ENCODE measurements around the gene MEI1. TPM values are rescaled to one million over a fixed set of nuclear protein-coding genes. Genes with fewer than 3 reads are reported as not detected.
"Not testable (repeated sequence)": the region's sequence is repeated elsewhere in the genome, so short reads cannot be mapped to it uniquely, and the experiment has no call there.

The MEI1 gene
- total and polyA plus RNA-seq, 2 experiments from 2014 or later, result 0.18 TPM; not detected in 1

DNA sequence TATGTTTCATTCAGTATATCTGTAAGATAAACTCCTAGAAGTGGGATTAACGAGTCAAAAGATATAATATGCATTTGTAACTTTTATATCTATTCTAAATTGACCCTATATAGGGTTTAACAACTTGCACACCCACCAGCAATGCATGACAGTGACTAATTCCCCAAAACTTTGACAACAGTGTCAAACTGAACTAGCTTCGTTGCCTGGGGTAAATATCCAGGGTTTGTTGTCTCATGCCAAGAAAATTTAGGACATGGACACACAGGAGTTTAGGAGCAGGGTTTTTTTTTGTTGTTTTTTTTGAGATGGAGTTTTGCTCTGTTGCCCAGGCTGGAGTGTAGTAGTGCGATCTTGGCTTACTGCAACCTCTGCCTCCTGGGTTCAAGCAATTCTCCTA lies 15.7 kb upstream of the MEI1 start:
- peaks cover 9% of the 10 kb centered on the region for H3K4me1 ChIP-seq (ENCODE audit: insufficient read depth)
- H4K20me1 ChIP-seq (ENCODE audit: insufficient read depth, poor library complexity, severe bottlenecking), result no peaks in the 10 kb centered on the region
- no peak overlapping the region for H3K27ac ChIP-seq

GRCh38 chr22:41684194-41684593 lies 15.1 kb upstream of the MEI1 start:
- Histone ChIP-seq H3K27ac (no peak overlapping the region), H3K4me3 (no peak overlapping the region), H4K20me1 (ENCODE audit: insufficient read depth, poor library complexity, severe bottlenecking) (no peaks in the 10 kb centered on the region), H3K4me1 (ENCODE audit: insufficient read depth) (peaks cover 9% of the 10 kb centered on the region), H3K4me2 (no peak overlapping the region), H3K79me2 (peaks cover 87% of the 10 kb centered on the region), H3K9me3 (ENCODE audit: low read depth) (no peaks in the 10 kb centered on the region), H3K9me2 (replicated peaks; ENCODE audit: insufficient read depth) (no peaks in the 10 kb centered on the region), H3K36me3 (replicated peaks; ENCODE audit: insufficient read depth, low read depth) (no peaks in the 10 kb centered on the region), H3K27me3 (no peaks in the 10 kb centered on the region), H2AFZ (no peak overlapping the region)
- TF ChIP-seq, protein P1, sequence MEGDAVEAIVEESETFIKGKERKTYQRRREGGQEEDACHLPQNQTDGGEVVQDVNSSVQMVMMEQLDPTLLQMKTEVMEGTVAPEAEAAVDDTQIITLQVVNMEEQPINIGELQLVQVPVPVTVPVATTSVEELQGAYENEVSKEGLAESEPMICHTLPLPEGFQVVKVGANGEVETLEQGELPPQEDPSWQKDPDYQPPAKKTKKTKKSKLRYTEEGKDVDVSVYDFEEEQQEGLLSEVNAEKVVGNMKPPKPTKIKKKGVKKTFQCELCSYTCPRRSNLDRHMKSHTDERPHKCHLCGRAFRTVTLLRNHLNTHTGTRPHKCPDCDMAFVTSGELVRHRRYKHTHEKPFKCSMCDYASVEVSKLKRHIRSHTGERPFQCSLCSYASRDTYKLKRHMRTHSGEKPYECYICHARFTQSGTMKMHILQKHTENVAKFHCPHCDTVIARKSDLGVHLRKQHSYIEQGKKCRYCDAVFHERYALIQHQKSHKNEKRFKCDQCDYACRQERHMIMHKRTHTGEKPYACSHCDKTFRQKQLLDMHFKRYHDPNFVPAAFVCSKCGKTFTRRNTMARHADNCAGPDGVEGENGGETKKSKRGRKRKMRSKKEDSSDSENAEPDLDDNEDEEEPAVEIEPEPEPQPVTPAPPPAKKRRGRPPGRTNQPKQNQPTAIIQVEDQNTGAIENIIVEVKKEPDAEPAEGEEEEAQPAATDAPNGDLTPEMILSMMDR (IDR thresholded peaks at IDR 0.05; ENCODE audit: poor library complexity), result no peak
- no peak for TF ChIP-seq EZH2phosphoT487 (IDR thresholded peaks at IDR 0.05; ENCODE audit: low read depth, severe bottlenecking, unreplicated experiment)
- TF ChIP-seq EZH2 (IDR thresholded peaks at IDR 0.05; ENCODE audit: borderline replicate concordance), result no peak
- 91% methylated on average over 4 of the region's 4 CpGs for WGBS (ENCODE audit: low lambda C conversion rate, missing lambda C conversion rate)
- no peak for DNase-seq (ENCODE audit: low spot score)

More for the DNA sequence above, 15.7 kb upstream of the MEI1 start:
- no peak for DNase-seq (ENCODE audit: low spot score)
- Histone ChIP-seq H3K79me2 (peaks cover 93% of the 10 kb centered on the region), H3K9me3 (ENCODE audit: low read depth) (no peaks in the 10 kb centered on the region), H3K36me3 (replicated peaks; ENCODE audit: insufficient read depth, low read depth) (no peaks in the 10 kb centered on the region), H3K27me3 (no peaks in the 10 kb centered on the region), H3K4me3 (no peak overlapping the region), H2AFZ (no peak overlapping the region), H3K9me2 (replicated peaks; ENCODE audit: insufficient read depth) (no peaks in the 10 kb centered on the region), H3K4me2 (no peak overlapping the region)
- no peak for TF ChIP-seq EZH2phosphoT487 (IDR thresholded peaks at IDR 0.05; ENCODE audit: low read depth, severe bottlenecking, unreplicated experiment)
- TF ChIP-seq EZH2 (IDR thresholded peaks at IDR 0.05; ENCODE audit: borderline replicate concordance), result no peak
- TF ChIP-seq, protein P1 (IDR thresholded peaks at IDR 0.05; ENCODE audit: poor library complexity), result no peak
- WGBS (ENCODE audit: low lambda C conversion rate, missing lambda C conversion rate), result 91% methylated on average over 3 of the region's 3 CpGs

DNA sequence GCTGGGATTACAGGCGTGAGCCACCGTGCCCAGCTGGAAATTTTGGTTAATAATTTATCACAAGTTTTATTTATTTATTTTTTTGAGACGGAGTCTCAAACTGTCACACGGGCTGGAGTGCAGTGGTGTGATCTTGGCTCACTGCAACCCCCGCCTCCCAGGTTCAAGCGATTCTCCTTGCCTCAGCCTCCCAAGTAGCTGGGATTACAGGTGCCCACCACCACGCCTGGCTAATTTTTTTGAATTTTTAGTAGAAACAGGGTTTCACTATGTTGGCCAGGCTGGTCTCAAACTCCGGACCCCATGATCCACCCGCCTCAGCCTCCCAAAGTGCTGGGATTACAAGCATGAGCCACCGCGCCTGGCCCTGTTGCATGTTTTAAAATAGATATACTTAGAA lies 12.4 kb upstream of the MEI1 start:
- not testable (repeated sequence) for H3K36me3 ChIP-seq (replicated peaks; ENCODE audit: insufficient read depth, low read depth); H3K4me1 ChIP-seq (ENCODE audit: insufficient read depth); H3K9me3 ChIP-seq (ENCODE audit: low read depth); H4K20me1 ChIP-seq (ENCODE audit: insufficient read depth, poor library complexity, severe bottlenecking); H3K27ac ChIP-seq; H3K9me2 ChIP-seq (replicated peaks; ENCODE audit: insufficient read depth); H2AFZ ChIP-seq; H3K27me3 ChIP-seq; DNase-seq (ENCODE audit: low spot score)
- 95% methylated on average over 11 of the region's 11 CpGs for WGBS (ENCODE audit: low lambda C conversion rate, missing lambda C conversion rate)
- Histone ChIP-seq H3K4me2 (peak overlapping the region; percentile 88), H3K4me3 (peak overlapping the region; percentile 51), H3K79me2 (peaks cover 60% of the 10 kb centered on the region)

GRCh38 chr22:41687901-41688364 lies 11.4 kb upstream of the MEI1 start:
- TF ChIP-seq EZH2 (IDR thresholded peaks at IDR 0.05; ENCODE audit: borderline replicate concordance) (no peak), EZH2phosphoT487 (IDR thresholded peaks at IDR 0.05; ENCODE audit: low read depth, severe bottlenecking, unreplicated experiment) (no peak)
- TF ChIP-seq, protein P1 (IDR thresholded peaks at IDR 0.05; ENCODE audit: poor library complexity), result no peak
- H3K4me2 ChIP-seq, result peak overlapping the region; percentile 88
- peaks cover 9% of the 10 kb centered on the region for H3K4me1 ChIP-seq (ENCODE audit: insufficient read depth)
- no peaks in the 10 kb centered on the region for H3K27me3 ChIP-seq
- WGBS (ENCODE audit: low lambda C conversion rate, missing lambda C conversion rate), result 1% methylated on average over 20 of the region's 20 CpGs
- no peaks in the 10 kb centered on the region for H3K36me3 ChIP-seq (replicated peaks; ENCODE audit: insufficient read depth, low read depth)
- H2AFZ ChIP-seq, result peak overlapping the region; percentile 45
- peaks cover 52% of the 10 kb centered on the region for H3K79me2 ChIP-seq
- DNase-seq (ENCODE audit: low spot score), result peak; percentile 51
- H3K4me3 ChIP-seq, result peak overlapping the region; percentile 51
- H3K27ac ChIP-seq, result peak overlapping the region; percentile 95
- no peaks in the 10 kb centered on the region for H3K9me3 ChIP-seq (ENCODE audit: low read depth)
- H4K20me1 ChIP-seq (ENCODE audit: insufficient read depth, poor library complexity, severe bottlenecking), result no peaks in the 10 kb centered on the region
- H3K9me2 ChIP-seq (replicated peaks; ENCODE audit: insufficient read depth), result no peaks in the 10 kb centered on the region
